Activated CD4-positive, alpha-beta T cell treated with anti-CD3 and anti-CD28 coated beads, Interleukin-2, Interleukin-4, amounts not matched to agents 100 ng/mL and 50 ng/mL, durations not matched to agents 16 hours and 8 hours (primary cell): ENCODE results near the gene CGRRF1.

Source experiments
- DNase-seq: peaks from one replicate; pipeline ENCODE4 v3.0.0-alpha.2; 2020; ENCODE audit warnings: low spot score

Gene CGRRF1

DNA sequence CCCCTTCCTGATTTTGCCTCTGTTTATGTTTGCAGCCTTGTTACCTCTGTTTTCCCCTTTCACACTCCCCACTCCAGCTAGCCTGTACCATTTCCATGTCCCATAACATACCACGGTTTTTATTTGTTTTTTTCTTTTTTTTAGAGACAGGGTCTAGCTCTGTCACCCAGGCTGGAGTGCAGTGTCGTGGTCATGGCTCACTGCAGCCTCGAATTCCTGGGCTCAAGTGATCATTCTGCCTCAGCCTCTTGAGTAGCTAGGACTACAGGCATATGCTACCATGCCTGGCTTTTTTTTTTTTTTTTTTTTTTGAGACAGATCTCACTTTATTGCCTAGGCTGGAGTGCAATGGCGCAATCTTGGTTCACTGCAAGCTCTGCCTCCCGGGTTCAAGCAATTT, 38.8 kb downstream of the CGRRF1 start:
- no peak for DNase-seq

DNA sequence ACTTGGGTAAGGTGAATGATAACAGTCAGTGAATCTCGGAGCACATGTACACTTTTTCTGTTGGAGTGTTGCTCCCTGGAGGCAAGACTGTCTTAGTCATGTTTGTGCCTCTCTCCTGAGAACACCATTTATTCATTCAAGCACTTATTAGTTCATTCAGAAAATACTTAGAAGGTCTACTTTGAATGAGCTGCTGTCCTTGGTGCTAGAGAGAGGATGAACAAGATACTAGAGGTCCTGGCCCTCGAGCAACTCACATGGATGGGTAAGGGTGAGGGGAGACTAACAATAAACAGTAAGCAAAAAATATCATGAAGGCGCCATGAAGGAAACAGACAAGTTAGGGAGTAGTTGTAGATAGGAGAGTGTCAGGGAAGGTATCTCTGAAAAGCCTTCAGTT, 40.2 kb downstream of the CGRRF1 start:
- DNase-seq: no peak

DNA sequence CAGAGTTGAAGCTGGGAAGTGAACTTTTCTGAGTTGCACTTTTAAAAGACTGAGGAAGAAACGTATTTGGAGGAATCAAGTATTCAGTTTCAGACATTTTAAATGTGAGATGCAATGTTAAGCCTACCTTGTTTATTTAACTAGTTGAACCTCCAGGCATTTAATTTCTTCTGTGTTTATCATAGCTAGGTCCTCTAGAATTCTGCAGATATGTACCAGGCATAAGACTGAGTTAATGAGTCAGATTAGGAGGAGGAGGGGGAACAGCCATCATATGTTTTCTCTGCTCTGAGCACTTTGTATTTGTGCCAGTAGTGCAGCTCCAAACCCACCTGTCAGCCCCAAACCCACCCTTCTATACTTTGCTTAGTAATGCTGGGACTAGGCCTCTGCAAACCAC, 40.8 kb downstream of the CGRRF1 start:
- DNase-seq: no peak

DNA sequence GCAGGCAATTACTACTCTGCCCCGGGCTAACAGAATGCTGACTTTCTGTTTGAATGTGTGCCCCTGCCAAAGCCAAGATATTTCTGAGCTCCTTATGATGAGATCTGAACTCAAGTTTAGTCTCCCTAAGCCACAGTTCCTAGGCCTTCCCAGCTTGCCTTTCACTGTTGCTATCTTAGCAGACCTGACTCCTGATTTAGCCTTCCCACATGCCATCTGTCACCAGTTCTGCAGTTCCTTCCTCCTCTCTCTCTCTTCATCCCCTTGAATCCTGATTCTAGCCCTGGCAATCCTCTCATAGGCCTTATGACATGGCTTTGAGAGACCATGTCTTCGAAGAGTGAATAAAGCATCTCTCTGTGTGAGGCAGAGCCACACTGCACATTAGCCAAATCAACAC, 44.7 kb downstream of the CGRRF1 start:
- DNase-seq: no peak

DNA sequence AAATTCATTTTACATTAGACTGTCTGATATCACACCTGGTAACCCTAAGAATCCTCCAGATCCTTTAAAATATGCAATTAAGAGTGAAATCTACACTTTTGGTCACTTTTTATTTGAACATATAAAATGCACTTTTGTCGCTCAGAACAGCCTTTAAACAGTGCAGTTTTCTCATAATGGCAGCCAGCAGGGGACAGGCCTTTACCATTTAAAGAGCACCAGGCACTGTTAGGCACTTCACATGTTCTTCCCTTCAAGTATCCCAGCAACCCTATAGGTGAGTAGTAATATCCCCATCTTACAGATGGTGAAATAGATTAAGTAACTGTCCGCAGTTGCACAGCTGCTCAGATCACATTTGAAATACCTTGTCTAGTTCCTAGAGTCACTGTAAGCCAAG, 45.9 kb downstream of the CGRRF1 start:
- DNase-seq: no peak

DNA sequence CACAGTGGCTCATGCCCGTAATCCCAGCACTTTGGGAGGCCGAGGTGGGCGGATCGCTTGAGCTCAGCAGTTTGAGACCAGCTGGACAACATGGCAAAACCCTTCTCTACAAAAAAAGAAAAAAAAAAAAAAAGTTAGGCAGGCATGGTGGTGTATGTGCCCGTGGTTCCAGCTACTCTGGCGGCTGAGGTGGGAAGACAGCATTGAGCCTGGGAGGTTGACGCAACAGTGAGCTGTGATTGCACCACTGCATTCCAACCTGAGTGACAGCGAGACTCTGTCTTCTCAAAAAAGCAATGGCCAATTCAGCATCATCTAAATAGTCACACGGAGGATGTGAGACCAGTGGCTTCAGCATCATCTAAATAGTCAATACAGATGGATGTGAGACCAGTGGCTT, 46.8 kb downstream of the CGRRF1 start:
- no peak for DNase-seq

DNA sequence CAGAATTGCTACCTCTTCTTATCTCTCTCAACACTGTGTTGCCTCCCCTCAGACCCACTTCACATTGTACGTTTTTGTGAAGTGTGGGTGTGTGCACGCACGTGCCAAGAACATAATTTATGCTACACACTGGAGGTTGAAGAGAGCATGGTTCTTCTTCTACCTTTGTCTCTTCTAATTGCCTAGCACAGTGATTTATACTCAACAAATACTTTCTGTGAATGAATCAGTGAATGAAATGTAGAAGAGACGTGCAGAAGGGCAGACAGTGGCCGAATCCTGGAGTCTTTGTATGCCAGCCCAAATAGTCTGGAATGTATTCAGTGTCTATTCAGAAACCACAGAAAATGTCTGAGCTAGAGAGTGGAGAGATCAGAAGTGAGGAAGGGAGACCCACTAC, 52.6 kb downstream of the CGRRF1 start:
- DNase-seq: no peak

DNA sequence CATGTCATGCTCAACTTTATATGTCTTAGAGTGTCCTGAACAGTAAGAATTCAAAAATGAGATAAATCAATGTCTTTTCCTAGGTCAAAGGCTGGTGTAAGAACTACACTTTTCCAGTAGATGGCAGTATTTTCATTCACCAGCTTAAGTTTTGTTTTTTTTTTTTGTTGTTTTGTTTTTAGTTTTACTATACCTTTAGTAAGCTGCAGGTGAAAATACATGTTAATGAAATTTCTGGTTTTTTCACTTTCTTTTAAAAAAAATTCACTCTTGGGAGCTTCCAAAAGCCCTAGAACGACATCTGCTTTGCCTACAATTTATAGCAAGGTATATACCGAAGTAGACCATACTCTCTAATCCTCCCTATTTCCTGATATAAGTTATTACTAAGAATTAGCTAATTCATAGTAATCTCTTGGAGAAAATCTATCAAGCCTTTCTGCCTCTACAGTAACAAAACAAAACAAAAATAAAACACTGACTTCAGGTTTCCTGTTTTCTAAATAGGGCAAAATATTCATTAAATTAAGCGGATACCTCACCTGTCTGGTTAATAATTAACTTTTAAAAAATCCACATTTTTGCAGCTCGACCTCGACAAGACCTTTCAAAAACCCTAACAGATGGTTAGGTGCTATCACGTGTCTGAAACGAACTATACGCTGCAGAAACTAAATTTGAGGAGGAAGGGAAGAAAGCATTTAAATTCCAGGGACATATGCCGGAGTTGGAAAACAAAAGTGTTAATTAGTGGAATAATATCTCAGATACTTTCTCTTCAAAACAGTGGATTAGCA, 54.6 kb downstream of the CGRRF1 start:
- DNase-seq: peak; percentile 55

DNA sequence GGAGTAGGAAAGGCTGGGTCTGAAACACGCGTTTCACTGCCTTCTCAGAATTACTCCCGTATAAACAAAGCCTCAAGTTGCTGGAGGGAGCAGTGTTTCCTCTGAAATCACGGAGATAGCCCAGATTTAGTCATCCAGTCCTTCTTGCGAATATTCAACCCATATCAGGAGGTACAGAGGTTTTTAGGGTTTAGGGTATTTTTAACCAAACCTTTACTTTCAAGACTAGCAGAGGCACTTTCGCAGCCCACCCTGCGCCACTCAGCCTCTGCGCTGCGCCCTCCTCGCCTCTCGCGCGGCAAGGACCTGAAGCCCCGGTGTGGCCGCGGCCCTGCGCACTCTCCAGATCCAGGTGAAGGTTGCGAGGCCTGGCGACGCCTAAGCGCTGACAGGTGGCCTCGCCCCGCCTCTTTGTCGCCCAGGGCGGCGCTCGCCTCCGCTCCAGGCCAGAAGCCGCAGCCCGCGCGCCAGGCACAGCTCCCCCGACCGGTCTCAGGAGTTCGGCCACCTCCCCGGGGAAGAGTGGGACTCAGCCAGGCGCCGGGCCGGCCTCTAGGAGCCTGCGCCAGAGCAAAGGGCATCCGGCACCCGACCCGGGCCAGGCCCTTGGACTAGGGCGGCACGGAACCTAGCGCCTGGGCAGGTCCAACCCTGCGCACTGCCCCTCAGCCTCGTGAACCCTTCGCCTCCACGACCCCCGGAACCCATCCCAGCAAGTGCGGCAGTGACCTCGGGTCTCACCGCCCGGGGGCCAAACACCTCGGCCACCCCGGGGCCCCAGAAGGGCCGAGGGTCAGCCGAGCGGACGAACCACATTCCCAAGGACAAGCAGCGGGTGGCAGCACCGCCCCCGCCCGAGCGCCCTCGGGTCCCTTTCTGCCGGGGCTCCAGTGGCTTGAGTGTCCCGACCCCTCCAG, 55.4 kb downstream of the CGRRF1 start:
- peak; percentile 58 for DNase-seq

DNA sequence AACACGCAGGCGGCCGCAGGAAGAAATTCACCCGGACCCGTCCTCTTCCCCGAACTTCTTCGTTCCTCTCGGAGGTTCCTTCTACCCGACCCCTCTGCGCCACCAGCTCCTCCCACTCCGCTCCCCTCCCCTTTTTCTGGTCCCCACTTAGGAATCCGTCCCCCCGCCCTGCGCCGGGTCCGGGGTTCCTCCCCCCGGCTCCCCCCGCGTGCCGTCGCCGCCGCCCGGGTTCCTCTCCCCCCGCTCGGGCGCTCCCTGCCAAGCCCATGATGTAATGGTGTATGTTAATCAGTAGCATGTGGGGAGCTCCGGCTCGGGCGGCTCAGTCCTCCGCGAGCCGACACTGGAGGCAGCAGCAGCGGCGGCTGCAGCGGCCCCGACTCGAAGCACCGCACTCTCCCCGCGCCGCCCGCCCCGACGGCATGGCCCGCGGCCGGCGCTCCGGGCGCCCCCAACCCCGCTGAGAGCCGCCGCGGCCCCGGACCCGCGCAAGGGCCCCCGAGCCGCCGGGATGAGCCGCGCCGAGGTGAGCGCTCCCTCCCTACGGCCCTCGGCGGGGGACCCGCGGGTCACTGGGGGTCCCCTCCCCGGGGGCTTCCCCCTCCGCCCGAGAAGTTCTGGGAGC, 56.2 kb downstream of the CGRRF1 start:
- peak; percentile 64 for DNase-seq

DNA sequence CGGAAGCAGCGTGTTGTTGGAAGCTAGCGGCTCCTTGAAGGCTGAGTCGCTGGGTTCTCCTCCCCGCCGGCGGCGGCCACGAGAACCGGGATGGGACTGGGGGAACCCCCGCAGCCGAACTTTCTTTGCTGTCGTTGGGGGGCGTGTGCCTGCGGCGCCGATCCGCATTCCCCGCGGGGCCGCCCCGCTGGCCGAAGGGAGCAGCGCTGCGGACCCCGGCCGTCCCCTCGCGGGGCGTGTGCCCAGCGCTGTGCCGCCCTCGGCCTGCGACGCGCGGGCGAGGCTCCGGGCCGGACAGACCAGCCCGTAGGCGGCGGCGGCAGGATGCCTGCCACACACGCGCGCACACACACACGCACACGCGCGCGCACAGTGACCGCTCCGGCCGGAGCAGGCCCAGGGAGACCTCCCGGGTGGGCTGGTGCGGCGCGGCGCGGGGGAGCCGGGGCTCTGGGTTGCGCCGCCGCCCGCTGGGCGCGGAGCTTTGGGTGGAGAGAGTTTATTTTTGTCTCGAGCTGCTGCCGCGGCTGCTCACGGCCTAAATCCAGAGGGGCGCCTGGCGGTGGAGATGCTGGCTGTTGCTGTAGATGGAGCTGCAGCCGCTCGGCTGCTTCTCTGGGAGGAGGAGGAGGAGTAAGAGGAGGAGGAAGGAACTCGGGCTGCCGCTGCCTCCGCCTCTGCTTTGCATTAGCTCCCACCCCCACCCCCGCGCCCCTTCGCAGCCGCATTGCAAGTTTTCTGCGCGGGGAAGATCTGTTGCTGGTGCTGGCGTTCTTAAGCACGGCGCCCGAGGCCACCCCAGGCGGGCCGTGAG, 56.9 kb downstream of the CGRRF1 start, which contains the start of gene SAMD4A:
Gene SAMD4A (plus strand): TSS at position 719 of the 814 bp plus-strand sequence. CDS start 789 bp downstream, outside the sequence.
- peak; percentile 63 for DNase-seq

DNA sequence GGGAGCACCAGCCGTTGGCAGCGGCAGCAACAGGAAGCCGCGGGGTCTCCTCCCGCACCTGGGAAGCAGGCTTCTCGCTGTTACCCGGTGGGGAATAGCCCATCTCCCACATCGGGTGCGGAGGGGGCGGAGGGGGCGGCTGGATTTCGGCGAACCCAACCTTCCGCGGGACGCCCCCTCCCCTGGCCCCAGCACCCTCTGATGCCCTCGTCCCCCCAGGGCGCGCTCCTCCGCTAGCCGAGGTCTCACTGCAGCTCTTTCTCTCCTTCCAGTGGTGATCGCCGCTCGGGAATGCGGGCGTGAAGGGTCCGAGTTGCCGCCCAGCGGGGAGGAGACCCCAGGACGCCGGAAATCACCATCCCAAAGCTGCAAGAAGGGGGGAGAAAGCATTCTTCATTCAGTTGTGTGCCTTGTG, 57.5 kb downstream of the CGRRF1 start:
- DNase-seq: no peak

DNA sequence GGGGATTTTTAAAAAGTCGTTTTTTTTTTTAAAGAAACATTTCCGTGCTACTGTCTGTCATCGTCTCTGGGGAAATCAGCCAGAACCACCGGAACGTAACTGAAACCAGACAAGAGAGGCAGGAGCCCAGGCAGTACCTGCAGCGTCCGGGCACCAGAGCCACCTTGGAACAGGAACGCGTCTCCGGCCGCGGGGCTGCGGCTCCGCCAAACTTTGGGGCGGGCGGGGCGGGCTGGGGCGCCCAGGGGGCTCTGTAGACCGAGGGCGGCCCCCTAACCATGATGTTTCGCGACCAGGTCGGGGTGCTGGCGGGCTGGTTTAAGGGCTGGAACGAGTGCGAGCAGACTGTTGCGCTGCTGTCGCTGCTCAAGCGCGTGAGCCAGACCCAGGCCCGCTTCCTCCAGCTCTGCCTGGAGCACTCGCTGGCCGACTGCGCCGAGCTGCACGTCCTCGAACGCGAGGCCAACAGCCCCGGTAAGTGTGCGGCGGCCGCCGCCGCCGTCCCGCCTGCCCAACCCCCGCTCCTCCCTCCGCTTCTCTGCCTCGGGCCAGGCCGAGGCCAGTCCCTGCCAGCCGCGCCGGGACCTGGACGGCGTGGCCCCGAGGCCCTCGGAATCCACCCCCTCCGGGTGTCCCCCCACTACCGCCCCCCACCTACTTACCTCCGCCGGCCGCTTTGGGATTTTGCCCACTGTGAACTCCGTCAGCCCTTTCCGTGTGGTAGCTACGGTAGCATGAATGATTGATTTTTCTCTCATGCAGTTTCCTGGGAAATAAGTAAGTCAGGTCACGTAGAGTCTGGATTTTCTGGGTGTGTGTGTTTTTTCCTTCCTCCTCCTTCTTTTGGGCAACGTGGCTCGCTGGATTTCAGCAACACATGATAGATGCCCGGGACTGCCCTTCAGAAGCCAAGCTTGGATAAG, 58.2 kb downstream of the CGRRF1 start:
- peak; percentile 30 for DNase-seq

DNA sequence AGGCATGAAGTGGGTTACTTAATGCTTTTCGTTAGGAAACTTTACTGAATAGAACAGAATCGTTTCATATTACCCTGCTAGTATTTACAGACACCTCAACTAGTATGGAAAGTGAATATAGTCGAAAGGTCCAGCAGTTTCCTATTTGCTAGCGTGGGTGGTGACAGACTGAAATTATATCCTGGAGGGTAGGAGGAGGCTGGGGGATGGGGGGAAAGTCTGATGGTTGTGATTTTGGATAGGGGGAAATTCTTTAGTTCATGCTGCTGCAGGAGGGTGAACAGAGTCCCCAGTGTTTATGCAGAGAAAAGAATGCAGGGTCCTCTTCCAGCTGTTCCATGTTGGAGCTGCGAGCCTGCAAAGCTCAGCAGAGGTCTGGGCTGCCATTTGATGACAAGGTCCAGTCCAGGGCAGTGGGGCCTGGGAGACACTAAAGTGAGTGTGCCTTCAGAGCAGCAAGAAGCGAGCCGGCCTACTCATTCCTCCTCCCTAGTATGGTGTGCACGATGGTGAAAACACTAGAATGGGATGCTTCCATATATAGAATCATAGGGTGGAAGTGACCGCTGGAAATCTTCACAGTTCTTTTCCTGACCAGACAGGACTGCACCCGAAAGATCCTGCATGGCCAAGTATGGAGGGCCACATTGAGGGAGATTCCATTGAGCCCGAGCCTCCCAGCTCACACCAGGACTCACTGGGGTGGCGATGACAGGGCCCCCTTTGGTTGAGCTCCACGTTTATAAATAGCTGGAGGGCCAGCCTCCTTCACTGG, 59.3 kb downstream of the CGRRF1 start:
- DNase-seq: no peak

DNA sequence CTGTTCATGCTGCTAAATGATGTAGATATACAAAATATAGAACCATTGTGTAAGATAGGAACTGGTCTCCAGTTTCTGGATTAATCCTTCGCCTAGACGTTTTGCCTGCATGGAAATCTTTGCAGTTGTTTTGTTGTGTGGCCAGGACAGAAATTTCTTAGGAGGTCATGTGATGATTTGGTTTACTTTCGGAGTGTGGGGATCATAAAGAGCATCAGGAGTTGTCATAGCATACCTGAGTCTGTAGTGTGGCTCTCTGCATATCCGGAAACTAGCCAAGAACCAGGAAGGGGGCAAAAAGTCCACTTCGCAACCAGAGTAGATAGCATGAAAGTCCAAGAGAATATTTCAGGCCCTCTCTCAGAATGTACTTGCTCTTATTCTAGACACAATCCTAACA, 60.3 kb downstream of the CGRRF1 start:
- DNase-seq: no peak

DNA sequence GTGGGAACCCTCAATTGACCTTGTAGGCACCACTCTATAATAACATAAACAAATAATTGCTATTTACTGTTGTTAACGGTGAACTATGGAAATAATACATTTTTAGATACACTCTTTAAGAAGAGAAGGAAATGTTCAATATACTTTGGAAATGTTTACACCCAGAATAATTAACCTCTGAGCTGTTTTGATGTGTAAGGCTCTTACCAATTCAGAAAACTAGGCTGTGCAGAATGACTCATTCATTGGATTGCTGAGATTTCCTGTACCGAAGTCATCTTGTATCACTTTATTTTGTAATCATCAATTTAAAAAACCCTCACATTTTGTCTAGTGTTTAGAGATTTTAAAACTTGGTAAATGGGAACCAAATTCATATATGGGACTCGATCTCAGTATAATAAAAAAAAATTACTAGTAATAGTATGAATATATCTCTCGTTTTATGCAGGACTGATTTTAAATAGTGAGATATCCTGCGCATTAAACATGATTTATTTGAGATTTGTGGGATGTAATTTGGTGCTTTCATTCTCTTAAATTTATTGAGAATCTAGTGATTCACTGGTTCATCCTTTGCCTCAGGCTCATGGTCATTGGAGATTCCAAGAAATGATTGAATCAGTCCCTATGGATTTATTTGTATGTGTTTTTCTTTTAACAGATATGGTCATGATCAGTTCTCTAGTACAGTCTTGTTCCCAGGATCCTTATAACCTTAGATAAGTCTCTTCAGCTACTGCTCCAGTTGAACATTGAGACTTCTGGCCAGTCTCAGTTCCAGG, 61.1 kb downstream of the CGRRF1 start:
- DNase-seq: peak; percentile 44

DNA sequence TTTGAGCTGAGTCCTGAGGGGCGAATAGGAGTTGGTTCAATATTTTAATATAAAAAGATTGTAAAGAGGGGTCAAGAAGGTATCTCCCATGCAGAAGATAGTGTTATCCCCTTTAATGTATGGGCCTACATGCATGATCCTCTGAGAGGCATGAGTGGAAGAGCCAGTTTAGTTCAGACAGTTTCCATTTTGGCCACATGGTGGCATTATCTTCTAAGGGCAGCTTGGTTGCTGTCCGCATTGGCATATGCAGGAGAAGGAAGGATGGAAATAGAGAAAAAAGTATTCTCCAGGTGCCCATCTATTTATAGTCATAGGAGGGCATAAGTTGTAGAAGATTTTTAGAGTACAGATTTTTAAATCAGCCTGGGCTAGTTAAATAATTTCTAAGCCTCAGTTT, 62.6 kb downstream of the CGRRF1 start:
- DNase-seq: peak; percentile 42

DNA sequence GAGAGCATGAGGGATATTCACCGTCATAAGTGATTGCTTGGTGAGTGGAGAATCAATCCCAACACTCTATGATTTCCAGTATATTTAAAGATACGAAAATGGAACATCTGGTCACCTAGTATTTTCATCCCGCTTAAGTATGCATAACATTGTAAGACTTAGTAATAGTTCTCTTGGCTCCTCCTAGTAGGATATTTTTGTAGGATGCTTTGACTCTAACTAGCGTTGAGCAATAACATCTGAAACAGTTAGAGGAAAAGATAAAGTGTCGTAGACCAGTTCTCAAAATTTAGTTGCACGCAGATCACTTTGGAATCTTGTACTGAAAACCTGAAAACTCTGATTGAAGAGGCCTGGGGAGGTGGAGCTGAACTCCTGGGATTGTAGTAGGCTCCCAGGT, 64.8 kb downstream of the CGRRF1 start:
- DNase-seq: no peak

DNA sequence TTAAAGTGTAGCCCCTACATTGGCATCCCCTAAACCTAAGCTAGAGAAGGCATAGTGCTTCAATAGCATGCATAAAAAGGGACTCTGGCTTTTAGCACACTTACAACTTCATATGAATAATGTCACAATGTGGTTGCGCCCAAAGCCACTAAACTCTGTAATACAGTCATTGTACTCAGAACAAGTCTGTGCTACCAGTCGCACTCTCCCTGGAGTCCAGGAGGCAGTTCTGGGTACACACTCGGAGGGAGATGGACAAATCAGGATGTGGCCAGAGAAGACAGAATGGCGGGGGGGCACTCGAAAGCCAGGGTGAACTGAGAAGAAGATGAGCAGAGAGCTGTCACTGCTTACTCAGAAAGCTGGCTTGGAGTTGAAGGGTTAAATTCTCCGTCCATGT, 67.8 kb downstream of the CGRRF1 start:
- no peak for DNase-seq
